Erythroblast (primary cell): ENCODE data around the gene CACNB4.

Source experiments
- GATA1 ChIP-seq: IDR thresholded peaks from 2 replicates; pipeline ENCODE4 v1.6.1; 2011; ENCODE audit warnings: low read depth, mild to moderate bottlenecking, control low read depth, low read length, moderate library complexity
- POLR2A ChIP-seq: IDR thresholded peaks from 2 replicates; pipeline ENCODE4 v1.6.1; 2011; ENCODE audit warnings: mild to moderate bottlenecking, low read length

GRCh38 chr2:151840216-151841046 lies 258.4 kb downstream of the CACNB4 start:
- TF ChIP-seq POLR2A (no peak), GATA1 (no peak)
